GM19035 (cell line): ENCODE results near the gene TNFRSF6B.

Source experiments
- ATAC-seq: cut with Tn5 transposase; IDR thresholded peaks from one replicate; pipeline ENCODE4 v1.9.1; 2021; ENCODE audit not compliant: unreplicated experiment

Gene TNFRSF6B

DNA sequence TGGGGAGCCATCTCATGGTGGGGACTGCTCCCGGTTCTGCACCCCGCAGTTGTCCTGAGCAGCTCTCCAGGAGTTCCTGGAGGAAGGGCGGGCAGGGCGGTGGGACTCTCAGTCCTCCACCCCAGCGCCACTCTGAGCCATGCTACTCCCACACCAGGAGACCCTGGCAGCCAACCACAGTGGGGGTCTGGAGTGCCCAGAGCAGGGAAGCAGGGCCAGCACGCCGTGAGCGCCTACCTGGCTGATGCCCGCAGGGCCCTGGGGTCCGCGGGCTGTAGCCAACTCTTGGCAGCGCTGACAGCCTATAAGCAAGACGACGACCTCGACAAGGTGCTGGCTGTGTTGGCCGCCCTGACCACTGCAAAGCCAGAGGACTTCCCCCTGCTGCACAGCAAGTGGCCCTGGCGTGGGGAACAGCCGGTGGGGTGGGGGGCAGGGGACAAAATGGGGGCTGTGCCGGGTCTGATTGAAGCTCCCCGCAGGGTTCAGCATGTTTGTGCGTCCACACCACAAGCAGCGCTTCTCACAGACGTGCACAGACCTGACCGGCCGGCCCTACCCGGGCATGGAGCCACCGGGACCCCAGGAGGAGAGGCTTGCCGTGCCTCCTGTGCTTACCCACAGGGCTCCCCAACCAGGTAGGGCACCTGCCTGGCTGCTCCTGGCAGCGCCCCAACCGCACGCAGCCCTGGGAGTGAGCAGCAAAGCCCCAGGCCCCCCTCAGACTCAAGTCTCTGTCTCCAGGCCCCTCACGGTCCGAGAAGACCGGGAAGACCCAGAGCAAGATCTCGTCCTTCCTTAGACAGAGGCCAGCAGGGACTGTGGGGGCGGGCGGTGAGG lies 1.6 kb upstream of the TNFRSF6B start:
- no peak for ATAC-seq

DNA sequence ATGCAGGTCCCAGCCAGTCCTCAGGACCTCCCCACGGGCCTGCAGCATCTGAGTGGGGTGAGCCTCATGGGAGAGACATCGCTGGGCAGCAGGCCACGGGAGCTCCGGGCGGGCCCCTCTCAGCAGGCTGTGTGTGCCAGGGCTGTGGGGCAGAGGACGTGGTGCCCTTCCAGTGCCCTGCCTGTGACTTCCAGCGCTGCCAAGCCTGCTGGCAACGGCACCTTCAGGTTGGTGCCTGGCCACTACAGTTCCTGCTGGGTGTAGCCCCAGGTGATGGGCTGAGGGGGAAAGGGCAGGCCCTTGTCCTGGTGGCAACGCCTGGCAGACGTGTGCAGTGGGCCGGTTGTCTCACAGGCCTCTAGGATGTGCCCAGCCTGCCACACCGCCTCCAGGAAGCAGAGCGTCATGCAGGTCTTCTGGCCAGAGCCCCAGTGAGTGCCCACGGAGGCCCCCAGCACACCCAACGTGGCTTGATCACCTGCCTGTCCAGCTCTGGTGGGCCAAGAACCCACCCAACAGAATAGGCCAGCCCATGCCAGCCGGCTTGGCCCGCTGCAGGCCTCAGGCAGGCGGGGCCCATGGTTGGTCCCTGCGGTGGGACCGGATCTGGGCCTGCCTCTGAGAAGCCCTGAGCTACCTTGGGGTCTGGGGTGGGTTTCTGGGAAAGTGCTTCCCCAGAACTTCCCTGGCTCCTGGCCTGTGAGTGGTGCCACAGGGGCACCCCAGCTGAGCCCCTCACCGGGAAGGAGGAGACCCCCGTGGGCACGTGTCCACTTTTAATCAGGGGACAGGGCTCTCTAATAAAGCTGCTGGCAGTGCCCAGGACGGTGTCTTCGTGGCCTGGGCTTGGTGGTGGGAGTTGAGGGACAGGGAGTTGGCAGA lies 787 bp upstream of the TNFRSF6B start:
- no peak for ATAC-seq

DNA sequence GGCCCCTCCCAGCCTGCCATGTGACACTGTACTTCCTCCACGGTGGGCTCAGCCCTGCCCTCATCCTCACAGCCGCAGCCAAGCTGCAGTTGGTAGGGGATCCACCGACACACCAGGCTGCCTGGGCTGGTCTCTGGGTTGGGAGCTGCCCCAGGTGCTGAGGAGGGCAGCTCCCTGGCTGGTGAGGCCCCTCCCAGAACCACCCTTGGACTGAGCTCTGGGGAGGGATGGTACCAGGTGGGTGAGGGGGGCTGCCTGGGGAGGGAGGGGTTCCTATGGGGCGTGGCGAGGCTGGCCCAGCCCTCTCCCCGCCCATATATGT lies 185 bp upstream of the TNFRSF6B start:
- no peak for ATAC-seq

DNA sequence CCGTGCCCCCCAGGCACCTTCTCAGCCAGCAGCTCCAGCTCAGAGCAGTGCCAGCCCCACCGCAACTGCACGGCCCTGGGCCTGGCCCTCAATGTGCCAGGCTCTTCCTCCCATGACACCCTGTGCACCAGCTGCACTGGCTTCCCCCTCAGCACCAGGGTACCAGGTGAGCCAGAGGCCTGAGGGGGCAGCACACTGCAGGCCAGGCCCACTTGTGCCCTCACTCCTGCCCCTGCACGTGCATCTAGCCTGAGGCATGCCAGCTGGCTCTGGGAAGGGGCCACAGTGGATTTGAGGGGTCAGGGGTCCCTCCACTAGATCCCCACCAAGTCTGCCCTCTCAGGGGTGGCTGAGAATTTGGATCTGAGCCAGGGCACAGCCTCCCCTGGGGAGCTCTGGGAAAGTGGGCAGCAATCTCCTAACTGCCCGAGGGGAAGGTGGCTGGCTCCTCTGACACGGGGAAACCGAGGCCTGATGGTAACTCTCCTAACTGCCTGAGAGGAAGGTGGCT lies 960 bp downstream of the TNFRSF6B start:
- no peak for ATAC-seq

DNA sequence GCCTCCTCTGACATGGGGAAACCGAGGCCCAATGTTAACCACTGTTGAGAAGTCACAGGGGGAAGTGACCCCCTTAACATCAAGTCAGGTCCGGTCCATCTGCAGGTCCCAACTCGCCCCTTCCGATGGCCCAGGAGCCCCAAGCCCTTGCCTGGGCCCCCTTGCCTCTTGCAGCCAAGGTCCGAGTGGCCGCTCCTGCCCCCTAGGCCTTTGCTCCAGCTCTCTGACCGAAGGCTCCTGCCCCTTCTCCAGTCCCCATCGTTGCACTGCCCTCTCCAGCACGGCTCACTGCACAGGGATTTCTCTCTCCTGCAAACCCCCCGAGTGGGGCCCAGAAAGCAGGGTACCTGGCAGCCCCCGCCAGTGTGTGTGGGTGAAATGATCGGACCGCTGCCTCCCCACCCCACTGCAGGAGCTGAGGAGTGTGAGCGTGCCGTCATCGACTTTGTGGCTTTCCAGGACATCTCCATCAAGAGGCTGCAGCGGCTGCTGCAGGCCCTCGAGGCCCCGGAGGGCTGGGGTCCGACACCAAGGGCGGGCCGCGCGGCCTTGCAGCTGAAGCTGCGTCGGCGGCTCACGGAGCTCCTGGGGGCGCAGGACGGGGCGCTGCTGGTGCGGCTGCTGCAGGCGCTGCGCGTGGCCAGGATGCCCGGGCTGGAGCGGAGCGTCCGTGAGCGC lies 1.6 kb downstream of the TNFRSF6B start:
- no peak for ATAC-seq

DNA sequence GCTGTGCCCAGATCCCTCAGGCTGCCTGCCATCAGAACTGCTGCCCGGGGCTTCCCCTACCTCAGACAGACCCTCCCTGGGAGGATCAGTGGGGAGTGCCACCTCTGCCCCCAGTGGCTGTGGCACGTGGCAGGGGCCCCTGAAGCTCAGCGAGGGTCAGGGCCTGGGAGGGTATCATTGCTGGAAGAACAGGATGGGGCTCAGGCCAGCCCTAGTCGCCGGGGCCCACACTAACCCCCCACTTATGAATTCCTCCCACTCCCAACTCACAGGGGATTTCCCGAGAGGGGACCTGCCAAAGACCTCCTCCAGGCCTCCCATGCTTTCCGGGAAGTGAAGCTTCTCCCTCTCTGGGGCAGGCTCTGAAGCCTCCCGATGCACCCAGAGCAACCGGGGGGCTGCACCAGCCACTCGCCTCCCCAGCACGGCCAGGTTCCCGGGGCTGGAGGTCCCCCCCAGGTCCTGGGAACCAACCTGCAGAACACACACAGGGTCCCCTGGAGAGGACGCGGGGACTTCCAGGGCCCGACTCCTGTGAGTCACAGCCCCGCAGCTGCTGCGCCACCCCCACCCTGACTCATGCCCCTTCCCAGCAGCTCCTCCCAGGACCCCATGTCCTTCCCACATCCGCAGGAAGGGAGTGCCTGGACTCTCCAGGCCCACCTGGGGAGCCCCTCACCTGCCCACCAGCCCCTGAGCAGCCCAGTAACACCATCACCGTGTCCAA lies 2.5 kb downstream of the TNFRSF6B start:
- ATAC-seq: no peak

DNA sequence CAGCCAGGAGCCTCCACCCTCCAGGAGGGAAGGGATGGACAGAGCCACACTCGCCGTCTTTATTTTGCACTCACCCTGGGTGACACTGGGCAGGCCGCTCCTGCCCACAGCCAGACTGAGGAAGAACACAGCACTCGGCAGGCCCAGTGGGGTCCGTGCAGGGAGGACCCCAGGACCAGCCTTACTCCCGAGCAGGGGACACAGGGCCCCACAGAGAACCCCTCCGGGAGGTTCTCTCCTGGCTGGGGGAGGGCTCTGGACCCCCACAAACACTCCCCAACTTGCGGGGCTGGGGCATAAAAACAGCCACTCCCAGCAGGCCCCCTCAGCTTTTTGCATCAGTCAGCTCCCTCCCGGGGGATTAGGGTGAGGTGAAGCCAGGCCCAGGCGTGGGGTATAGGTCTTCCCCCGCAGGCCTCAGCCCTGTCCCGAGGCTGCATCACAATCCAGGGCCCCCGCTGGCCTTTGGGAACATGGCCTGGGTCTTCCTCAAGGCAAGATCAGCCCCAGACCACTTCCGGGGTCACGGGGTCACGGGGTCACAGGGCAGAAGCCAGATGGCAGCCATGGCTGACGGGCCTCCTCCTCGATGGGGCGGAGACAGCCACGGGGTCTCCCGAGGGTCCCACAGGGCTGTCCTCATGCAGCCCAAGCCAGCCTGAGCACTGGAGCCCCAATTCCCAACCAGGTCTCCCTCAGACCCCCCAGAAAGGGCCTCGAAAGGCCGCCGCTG lies 3.2 kb downstream of the TNFRSF6B start:
- no peak for ATAC-seq

DNA sequence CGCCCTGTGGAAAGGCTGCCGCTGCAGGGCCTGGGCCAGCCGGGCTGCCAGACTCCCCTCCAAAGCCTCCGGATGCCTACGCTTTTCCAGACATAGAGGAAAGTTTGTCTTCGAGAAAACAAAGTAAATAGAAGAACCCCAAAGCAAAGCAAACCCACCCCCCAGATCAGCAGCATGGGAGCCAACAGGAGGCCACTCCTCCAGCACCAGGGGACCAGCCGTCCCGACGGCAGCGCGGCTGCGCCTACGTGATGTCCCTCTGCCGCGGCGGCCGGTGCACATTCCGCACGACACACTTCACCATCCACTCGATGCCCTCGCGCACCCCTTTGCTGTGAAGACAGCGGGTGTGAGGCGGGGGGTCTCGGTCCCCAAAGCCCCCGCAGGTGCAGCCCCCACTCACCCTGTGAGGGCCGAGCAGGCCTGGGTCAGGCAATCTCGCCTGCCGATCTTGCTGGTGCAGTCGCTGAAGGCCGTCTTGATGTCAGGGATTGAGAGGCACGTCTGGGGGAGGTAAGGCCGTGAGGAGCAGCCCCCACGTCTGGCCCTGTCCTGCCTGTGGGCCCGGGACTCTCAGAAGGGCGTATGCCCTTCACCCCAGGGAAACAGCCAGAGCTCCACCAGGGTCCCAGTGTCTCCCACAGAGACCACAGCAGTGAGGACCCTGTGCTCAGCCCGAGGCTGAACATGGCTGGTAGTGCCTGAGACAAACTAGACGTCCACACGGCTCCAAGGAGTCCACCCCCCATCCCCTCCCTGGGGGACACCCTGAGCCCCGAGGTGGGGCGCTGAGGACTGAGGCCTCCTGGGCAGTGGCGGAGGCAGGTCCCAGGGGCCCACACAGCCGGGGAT lies 4.0 kb downstream of the TNFRSF6B start:
- ATAC-seq: no peak

DNA sequence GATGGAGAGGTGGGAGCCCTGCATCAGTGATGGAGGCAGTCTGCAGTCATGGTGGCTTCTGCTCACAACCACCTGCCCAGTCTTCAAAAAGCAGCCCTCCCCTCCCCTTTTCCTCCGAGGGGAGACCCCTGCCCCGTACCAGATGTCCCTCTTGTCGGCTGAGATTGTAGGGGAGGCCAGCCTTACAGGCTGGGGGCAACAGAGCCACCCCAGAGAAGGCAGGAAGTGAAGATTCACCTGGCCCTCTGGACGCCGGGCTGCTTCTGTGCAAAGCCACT lies 4.5 kb downstream of the TNFRSF6B start:
- no peak for ATAC-seq

DNA sequence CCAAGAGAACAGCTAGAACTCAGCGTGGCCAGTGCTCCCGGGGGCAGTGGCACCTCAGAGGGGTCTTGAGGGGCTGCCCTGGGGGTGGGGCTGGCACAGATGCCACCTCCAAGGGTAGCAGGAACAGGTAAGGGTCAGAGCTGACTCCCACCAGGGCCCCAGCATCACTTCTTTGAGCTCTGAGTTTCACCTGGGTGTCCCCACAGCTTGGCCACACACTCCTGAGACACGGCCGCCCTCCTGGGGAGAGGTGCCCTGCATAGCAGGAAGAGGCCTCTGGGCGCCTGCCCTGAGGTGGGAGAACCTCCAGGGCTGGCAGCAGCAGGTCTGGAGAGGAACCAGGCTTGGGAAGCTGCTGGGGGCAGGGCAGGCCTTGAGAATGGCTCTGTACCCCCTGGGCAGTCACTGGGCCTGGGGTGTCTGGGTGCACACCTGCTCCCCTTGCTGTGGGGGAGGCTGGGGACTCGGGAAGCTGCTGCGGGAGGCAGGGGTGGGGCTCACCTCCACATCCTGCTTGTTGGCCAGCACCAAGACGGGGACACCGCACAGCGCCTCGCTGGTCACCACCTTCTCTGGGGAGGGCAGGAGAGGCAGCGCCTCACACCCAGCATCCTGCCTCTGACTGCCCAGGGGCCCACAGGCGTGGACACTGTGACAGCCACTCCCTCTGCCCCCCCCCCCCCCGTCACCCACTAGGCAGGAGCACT lies 5.0 kb downstream of the TNFRSF6B start:
- ATAC-seq: no peak

DNA sequence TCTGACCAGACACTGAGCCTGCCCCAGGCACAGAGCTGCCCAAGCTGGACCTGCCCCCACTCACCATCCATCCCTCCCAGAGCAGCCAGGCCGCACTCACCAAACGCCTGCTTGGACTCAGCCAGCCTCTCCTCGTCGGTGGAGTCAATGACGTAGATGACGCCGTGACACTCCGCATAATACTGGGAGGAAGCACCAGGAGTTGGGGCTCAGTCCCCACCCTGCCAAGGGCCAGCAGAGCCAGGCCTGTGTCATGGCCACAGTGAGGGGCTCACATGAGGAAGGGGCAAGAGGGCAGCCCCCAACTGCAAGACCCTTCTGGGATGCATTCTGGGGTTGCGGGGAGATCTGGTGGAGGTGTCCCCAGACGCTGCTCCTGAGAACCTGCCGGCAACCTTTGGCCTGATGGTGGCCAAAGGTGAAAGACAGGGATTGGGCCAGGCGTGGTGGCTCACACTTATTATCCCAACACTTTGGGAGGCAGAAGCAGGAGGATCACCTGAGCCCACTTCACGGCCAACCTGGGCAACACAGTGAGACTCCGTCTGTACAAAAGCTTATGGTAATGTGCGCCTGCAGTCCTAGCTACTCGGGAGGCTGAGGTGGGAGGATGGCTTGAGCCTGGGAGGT lies 5.7 kb downstream of the TNFRSF6B start:
- no peak for ATAC-seq

DNA sequence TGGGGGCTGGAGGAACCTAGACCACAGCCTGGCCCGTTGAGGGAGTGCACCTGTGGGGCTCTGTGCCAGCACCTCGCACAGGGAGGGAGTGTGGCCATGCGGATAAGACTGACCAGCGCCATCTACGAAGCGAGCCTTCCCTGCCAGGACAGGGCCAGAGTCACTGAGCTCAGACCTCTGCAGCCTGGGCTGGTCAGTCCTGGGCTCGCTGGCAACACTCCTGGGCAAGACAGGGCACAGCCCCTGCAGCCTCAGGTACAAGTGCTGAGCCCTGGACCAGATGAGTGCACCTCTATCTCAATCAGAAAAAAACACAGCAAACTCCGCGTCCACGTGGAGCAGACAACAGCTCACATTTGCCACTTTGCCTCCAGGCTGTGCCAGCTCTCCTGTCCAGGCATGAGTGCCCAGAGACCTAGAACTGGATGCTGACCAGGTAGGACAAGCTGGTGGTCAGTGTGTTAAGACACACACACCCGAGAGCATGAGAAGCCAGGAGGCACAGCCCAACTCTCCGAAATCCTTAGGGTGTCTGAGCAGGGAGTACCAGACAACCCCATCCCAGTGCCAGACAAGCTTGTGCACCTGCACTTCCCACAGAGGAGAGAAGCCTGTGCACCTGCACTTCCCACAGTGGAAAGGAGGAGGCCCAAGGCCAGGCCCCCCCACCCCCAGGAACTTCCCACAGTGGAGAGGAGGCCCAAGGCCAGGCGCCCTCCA lies 6.5 kb downstream of the TNFRSF6B start:
- no peak for ATAC-seq

DNA sequence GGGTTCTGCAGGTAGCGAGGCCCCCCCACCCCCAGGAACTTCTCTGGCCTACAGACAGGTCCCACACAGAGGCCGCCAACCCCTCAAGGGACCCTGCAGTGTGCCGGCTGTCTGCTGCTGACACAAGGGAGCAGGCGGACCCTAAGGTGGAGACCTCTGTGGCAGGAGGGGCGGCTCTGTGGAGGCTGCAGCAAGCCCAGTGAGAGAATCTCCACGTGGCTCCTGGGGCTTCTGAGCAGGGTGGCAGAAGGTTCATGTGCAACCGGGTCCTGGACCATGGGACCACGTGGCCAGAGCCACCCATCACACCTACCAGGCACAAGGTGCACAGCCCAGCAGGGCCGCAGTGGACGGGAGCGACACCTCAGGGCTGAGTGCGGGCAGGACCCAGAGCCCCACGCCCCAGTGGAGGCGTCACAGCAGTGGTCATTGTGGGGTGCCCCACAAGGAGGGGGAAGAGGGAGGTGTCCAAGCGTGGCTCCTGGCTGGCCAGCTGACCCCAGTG lies 7.1 kb downstream of the TNFRSF6B start:
- no peak for ATAC-seq

DNA sequence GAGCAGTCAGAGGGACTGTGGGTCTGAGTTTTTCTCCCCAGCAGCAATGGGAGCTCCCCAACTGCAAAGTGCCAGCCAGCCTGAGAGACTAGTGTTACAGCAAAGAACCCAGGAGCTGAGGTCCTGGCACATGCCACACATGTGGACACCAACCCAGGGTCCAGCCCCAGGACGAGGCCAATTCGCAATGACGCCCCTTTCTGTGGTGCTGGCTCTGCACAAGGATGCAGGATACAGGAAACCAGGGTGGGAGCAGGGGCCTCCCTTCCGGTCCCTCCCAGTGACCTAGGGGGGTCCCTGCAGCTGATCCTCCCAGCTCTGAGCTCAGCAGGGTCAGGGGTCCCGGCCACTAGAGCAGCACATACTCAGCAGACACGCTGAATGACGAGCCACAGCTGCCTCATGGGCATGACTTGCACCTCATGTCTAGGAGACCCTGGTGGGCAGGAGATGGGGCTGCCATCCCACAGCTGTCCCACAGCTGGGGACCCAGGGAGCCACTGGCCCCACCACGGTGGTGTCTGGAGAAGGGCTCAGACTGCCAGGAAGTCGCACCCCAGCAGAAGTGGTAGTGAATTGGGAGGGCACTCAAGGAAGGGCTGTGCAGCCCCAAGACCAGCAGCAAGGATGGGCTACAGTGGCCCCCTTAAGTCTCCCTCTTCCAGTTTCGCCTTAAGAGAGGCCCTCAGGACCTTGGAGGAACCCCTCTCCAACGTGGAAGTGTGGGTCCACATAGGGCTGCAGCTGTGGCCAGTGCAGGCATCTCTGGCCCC lies 7.7 kb downstream of the TNFRSF6B start:
- no peak for ATAC-seq

DNA sequence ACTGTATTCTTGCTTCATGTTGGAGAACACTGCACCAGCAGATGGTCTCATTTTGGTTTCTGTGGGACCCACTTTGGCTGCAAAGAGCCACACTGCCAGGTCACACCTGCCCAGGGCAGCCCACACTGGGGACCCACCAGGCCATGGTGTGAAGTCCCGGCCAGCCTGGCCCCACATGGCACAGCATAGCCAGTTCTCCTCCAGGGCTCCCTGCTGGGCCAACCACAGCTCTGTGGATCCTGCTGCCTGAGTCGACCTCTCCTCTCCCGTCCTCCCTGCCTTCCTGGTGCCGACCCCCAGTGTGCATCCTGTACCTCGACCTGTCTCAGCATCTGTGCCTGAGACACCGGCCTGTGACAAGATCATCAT lies 8.3 kb downstream of the TNFRSF6B start:
- ATAC-seq: no peak

DNA sequence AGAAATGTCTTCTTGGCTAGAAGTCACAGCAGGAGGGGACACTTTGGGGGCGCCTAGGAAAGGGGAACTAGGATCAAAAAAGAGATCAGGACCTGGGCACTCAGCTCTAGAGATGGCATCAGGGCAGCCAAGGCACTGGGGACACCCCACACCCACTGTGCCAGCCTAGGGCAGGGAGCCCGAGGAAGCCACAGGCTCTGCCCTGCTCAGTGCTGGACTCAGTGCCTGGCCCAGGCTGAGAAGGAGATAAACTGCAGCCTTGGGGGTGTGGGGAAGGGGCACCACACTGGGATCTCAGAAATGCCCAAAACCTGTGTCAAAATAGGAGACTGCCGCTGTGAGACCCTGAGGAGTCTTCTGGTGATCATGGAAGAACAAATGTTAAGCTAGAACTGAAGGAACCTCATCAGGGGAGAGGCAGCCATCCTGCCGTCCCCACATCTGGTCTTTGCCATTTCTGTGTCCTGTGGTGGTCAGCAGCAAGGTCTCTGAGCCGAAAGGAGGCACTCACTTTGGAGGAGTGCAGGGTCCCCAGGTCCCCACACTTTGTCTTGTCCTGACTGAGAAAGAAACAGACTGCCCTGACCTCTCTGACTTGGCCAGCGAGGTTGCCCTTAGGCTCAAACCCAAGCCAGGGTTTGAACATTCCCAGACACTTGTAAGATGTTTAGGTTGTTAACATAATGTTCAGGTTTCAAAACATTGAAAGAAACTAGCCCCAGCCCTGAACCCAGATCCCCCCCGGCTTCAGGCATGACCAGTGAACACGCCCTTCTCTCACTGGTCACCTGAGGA lies 9.0 kb downstream of the TNFRSF6B start:
- no peak for ATAC-seq
